H1 (cell line): Measurements from ENCODE around the gene PLSCR5.

Experiments used
- BACH1 ChIP-seq: IDR thresholded peaks from 2 replicates; pipeline ENCODE4 v1.6.1; 2012; ENCODE audit warnings: low read length, improper control_type of control experiment
- SP1 ChIP-seq: IDR thresholded peaks from 2 replicates; pipeline ENCODE4 v1.6.1; 2011; ENCODE audit warnings: low read depth, low read length

DNA sequence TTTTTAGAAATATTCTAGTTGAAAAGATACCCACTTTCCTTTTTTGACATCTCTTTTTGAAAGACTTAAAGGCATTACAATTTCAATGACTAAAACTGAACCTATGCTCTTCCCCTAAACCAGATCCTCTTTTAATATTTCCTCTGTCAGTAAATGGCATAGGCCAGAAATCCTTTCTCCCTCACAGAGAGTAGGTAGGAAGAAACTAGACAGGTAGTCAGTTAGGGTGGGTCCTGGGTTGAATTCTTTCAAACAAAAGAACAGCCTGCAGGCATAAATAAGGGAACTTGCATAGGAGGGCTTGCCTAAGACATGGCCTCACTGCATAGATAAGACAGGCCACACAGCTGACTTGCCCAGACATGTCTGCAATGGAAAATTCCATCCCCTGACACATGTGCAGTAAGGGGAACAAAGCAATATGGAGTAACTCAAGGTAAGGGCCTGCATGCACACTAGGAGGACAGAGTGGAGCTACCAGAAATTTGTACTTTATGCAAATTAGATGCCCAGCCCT lies 23.1 kb downstream of the PLSCR5 start:
- no peak for TF ChIP-seq SP1
- TF ChIP-seq BACH1, result no peak
